NCI-H460 (cell line): ENCODE data around the gene ANKRD13D. TPM values are rescaled to one million over a fixed set of nuclear protein-coding genes. Genes with fewer than 3 reads are reported as not detected.

Experiments used
- DNase-seq: peaks from one replicate; pipeline ENCODE4 v3.0.0-alpha.2; 2016; ENCODE audit warnings: low read depth; ENCODE audit errors: extremely low read depth
- total RNA-seq: library from RNA; depleted of rRNA; stranded (reverse); fragments of >200 nt; shearing (Covaris generic); gene quantifications from 2 replicates; pipeline ENCODE4 v1.2.3, GENCODE V29; 2014

Gene ANKRD13D
- total RNA-seq, 1 experiment from 2014 or later: 21.2 TPM

DNA sequence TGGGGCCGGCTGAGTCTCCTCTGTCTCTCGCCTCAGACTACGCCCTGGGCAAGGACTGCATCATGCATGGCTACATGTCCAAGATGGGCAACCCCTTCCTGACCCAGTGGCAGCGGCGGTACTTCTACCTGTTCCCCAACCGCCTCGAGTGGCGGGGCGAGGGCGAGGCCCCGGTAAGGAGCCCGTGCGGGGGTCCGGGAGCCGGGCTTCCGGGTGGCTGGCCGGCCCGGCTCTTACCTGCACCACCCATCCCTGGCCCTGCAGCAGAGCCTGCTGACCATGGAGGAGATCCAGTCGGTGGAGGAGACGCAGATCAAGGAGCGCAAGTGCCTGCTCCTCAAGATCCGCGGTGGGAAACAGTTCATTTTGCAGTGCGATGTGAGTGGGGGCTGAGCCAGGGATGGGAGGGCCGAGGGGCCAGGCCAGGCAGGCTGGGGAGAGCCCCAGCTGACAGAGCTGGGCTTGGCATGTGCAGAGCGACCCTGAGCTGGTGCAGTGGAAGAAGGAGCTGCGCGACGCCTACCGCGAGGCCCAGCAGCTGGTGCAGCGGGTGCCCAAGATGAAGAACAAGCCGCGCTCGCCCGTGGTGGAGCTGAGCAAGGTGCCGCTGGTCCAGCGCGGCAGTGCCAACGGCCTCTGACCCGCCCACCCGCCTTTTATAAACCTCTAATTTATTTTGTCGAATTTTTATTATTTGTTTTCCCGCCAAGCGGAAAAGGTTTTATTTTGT lies 4.1 kb upstream of the ANKRD13D start:
- DNase-seq: no peak

DNA sequence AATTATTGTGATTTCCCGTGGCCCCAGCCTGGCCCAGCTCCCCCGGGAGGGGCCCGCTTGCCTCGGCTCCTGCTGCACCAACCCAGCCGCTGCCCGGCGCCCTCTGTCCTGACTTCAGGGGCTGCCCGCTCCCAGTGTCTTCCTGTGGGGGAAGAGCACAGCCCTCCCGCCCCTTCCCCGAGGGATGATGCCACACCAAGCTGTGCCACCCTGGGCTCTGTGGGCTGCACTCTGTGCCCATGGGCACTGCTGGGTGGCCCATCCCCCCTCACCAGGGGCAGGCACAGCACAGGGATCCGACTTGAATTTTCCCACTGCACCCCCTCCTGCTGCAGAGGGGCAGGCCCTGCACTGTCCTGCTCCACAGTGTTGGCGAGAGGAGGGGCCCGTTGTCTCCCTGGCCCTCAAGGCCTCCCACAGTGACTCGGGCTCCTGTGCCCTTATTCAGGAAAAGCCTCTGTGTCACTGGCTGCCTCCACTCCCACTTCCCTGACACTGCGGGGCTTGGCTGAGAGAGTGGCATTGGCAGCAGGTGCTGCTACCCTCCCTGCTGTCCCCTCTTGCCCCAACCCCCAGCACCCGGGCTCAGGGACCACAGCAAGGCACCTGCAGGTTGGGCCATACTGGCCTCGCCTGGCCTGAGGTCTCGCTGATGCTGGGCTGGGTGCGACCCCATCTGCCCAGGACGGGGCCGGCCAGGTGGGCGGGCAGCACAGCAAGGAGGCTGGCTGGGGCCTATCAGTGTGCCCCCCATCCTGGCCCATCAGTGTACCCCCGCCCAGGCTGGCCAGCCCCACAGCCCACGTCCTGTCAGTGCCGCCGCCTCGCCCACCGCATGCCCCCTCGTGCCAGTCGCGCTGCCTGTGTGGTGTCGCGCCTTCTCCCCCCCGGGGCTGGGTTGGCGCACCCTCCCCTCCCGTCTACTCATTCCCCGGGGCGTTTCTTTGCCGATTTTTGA lies 3.3 kb upstream of the ANKRD13D start:
- DNase-seq: no peak

DNA sequence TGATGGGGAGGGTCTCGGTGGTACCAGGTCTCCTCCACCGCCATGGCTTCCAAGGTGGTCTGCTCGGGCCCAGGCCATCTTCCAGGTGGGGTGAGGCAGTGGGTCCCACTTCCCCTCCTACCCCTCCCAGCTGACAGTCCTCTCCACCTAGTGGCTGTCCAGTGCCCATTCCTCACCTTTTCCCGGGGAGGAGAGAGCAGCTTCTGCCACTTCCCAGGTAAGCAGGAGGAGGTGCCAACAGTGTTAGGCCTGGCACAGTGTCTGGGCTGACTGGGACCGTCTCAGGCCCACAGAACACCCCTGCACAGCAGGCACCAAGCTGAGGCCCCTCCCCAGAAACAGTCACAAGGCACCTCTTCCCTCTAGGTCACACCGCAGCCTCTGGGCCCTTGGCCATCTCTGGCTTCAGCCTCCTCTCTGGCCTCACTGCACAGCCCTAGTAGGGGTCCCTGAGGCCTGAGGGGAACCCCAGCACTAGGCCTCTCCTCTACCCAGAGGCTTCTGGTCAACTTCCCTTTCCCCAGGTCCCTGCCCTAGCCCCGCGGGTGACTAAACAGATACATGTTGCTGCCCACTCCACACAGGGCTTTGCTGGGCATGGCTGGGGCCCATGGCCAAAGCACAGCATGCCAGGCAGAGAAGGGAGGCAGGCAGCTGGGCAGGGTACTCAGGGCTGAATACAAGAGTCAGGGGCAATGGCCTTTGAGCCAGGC lies 2.3 kb upstream of the ANKRD13D start:
- no peak for DNase-seq

DNA sequence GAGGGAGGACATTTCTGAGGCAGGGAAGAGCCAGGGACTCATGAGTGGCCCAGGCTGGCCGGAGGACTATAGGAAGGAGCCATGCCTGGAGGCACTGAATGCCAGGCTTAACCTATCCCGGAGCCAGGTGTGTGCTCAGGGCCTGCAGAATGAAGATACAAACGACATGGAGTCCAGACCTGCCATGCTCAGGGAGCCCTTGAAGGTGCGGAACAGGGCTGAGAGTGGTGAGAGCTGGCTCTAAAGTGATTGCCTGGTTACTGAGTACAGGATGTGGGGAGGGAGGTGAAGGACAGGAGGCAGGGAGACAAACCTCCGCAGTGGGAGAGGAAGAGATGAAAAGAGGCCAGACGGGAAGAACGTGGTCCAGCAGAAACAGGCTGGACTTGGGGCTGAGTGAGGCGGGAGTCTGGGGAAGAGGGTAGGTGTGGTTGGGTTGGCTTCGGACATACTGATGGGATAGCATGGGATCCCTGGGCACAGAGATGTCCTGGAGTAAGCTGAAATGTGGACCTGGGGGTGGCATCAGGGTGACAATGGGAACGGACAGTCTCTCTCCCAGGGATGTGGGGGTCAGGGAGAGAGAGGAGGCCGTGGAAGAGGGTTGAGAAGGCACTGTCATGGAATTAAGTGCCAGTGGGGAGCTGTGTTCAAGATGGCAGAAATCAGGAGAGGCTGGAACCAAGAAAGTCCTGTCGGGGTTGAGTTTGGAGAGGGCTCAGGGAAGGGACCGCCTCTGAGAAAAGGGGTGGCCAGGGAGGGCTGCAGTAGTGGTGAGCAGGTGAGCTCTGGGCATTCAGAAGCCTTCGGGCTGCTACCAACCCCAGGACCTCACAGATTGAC lies 1.5 kb upstream of the ANKRD13D start:
- DNase-seq: no peak

DNA sequence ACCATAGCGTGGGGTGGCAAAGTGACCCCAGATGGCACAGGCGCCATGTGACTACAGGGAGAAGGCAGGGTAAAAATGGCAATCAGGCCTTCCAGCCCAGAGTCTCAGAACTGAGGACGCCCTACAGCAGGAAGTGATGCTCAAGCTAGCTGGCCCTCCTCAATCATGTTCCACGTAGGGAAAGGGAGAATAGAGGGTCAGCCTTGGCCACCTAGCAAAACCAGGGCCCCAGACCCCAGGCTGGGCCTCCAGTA lies 978 bp upstream of the ANKRD13D start:
- no peak for DNase-seq

DNA sequence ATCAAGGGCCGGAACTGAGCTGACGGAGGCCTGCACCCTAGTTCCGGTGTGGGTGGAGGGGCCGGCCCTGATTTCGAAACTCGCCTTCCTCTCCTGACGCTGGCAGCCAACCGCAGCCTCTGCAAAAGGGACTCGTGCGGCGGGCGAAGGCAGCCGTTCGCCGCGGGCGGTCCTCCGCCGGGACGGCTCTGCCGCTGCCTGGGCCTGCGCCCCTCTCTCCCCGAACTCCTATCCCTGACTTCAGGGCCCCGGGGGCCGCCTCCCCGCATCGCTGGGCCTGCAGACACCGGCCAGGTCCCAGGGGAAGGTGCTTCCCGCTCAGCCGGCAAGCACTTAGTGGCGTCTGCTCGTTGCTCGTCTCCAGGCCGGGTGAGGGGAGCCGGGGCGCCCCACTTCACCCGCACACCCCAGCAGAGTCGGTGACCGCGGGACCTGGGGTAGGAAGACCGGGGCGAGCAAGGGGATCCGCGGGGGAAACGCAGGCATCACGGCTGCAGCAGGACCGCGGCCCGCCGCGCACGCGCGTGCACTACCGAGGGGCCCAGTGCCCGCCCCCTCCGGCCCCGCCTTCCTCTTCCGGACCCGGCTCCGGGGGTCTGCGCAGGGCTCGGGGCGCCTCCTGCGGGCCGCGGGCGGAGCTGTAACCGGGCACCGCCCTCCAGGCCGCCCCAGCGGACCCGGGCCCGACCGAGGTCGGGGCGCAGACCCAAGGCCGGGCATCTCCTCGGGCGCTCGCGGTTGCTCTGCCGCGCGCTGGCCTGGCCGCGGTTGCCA lies 464 bp upstream of the ANKRD13D start:
- DNase-seq: peak; percentile 72

DNA sequence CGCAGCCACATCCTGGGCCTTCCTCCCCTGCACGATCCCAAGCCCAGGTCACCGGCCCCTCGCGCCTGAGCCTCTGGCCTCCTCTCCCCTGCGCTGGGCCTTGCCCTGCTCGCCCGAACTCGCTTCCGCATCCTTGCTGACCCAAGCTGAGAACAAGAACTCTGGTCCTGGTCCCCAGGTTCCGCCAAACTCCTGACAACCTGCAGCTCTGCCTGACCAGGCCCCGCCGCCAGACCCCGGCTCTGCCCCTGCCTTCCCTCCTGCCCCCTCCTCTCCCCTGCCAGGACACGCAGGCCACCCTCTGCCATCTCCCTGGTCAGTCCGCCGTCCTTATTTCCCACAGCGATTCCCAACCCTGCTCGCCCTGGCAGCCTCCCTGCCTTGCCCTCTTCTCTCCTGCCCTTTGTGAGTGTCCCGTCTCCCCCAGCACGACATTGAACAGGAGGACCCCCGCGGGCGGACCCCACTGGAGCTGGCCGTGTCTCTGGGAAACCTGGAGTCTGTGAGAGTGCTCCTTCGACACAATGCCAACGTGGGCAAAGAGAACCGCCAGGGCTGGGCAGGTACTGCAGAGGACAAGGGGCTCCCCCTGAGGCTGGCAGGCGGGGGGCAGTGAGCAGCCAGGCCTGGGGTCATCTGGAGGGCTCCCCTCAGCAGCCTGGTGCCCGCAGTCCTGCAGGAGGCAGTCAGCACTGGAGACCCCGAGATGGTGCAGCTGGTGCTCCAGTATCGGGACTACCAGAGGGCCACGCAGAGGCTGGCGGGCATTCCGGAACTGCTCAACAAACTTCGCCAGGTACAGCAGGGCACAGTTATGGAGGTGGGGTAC lies 762 bp downstream of the ANKRD13D start:
- DNase-seq: no peak

DNA sequence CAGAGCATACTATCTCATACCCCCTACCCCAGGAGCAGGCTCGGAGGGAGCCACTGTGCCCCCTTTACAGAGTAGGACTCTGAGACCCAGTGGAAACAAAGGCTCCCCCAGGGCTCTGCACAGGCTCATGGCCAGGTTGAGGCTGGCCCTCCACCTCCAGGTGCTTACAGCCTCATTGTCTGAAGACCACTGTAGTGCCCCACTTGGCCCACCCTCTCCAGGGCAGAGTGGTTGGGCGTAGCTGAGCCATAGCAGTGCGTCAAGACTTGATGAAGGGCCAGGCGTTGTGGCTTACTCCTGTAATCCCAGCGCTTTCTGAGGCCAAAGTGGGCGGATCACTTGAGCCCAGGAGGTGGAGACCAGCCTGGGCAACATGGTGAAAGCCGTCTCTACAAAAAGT lies 1.7 kb downstream of the ANKRD13D start:
- DNase-seq: no peak

DNA sequence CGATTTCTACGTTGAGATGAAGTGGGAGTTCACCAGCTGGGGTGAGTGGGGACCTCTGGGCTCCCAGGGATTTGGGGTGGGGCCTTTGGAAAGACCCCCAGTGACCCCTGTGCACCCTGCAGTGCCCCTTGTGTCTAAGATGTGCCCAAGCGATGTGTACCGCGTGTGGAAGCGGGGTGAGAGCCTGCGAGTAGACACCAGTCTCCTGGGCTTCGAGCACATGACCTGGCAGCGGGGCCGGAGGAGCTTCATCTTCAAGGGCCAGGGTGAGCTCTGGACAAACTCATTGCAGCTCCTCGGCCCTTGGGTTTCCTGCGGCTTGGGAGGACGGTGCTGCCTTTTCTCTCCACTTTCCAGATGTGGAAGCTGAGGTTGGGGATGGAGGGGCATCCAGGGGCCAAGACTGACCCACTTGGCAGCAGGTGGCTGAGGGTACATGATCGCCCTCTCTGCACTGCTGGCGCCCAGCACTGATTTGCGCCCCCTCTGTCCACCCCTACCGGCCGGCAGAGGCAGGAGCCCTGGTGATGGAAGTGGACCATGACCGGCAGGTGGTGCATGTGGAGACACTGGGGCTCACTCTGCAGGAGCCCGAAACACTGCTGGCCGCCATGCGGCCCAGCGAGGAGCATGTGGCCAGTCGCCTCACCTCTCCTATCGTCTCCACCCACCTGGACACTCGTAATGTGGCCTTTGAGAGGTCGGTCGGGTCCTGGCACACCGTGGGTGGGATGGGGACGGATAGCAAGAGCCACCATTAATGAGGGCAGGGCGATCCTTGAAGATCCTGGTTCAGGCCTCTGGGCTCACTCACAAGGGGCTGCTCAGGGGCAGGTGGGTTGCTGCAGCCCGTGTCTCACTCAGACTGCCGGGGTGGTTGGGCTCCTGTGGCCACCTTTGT lies 2.6 kb downstream of the ANKRD13D start:
- no peak for DNase-seq

DNA sequence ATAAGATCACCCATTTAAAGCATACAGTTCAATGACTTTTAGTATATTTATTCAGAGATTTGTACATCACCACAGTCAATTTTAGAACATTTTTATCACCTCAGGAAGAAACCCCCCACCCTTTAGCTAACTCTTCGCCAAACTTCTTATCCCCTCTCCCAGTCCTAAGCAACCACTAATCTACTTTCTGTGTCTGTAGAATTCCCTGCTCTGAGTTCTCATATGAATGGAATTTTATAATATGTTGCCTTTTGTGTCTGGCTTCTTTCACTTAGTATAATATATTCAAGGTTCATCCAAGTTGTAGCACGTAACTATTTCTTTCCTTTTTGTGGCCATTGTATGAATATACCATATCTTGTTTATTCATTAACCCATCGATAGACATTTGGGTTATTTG lies 3.6 kb downstream of the ANKRD13D start:
- no peak for DNase-seq

DNA sequence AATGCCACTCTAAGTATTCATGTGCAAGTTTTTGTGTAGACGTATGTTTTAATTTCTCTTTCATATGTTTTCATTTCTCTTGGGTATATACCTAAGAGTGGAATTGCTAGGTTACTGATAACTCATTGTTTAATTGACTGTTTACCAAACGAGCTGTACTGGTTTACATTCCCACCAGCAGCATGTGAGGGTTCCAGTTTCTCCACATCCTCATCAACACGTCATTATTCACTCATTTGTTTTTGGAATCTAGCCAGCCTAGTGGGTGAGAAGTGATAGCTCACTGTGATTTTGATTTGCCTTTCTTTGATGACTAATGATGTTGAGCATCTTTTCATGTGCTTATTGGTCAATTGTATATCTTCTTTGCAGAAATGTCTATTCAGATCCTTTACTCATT lies 4.0 kb downstream of the ANKRD13D start:
- no peak for DNase-seq

DNA sequence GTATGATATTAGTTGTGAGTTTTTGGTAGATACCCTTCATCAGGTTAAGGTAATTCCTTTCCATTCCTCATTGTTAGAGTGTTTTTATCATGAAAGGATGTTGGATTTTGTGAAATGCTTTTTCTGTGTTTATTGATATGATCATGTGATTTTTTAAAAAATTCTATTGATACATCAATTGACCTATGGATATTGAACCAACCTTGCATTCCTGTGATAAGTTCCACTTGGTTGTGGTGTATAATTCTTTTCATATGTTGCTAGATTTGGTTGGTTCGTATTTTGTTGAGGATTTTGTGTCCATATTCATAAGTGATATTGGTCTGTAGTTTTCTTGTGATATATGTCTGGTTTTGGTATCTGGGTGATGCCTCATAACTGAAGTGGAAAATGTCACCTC lies 6.7 kb downstream of the ANKRD13D start:
- DNase-seq: no peak

DNA sequence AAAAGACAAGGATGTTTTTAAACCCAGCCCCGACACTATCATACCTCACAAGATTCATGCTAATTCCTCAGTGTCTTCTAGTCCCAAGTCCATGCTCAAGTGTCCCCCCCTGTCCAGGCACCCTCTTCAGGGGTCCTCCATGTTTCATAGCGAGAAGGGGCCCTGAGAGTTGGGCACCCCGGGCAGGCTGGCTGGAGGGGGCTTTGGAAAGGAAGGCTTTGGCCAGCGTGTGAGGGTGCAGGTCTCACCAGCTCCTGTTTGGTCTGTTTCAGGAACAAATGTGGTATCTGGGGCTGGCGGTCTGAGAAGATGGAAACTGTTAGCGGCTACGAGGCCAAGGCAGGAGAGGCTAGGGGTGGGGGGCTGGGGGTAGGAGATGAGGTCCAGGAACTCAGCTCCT lies 9.7 kb downstream of the ANKRD13D start:
- DNase-seq: no peak

DNA sequence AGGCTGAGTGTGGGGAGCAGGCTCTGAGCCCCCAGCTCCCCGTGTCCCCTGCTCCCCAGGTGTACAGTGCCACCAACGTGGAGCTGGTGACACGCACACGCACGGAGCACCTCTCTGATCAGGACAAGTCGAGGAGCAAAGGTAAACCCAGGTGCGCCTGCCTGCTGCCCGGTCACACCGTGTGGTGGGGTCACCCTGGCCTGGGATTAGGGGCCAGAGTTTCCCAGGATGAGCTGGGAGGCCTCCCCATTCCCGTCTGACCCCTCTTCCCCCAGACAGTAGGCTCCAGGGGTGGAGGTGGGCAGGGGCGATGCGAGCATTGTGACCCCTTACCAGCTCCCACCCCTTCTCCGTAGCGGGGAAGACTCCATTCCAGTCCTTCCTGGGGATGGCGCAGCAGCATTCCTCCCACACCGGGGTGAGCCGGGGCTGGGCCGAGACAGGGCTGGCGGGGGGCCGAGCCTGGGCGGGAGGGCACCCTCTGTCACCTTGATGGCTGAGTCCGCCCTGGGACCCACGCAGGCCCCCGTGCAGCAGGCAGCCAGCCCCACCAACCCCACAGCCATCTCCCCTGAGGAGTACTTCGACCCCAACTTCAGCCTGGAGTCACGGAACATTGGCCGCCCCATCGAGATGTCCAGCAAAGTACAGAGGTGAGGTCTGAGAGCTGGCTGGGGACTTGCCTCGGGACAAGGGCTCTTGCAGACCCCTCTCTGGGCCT lies 10.5 kb downstream of the ANKRD13D start:
- no peak for DNase-seq

DNA sequence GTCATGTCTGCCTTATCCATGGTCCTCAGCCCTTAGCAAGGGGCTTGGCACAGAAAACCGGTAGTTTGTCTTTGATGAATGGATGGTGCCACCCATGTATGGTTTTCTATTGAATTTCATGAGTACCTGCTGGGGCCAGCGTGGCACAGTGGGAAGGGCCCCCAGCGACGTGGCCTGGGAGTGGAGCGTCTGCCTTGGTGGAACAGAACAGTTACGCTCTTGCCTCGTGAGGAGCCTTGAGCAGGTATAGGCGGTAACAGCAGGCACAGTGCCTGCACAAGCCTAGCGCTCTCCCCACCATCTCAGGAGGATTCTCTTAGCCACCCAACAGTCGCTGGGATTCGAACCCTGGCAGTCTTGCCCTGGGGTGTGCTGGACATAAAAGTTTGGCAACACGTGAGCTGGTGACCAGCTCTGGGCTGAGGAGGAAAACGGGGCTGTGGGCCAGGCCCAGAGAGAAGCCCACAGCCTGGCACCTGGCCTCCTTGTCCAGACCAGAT lies 11.2 kb downstream of the ANKRD13D start:
- no peak for DNase-seq

DNA sequence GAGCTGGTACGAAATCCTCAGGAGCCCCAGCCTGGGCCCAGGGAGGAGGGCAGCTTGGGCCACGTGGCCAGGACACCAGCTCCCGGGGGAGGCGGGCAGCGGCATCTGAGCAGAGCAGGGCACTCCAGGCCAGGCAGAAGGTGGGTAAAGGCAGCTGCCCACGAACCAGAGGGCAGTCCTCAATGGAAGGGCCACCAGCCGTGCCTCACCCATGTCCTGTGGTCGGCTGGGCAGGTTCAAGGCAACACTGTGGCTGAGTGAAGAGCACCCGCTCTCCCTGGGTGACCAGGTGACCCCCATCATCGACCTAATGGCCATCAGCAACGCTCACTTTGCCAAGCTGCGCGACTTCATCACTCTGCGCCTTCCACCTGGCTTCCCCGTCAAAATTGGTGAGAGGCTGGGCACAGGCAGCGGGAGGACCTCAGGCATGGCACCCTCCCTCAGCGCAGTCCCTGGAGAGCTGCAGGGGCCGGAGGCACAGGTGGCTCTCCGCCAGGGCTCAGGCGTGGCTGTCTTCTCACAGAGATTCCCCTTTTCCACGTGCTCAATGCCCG lies 11.7 kb downstream of the ANKRD13D start:
- DNase-seq: no peak
